GM18505 (cell line): ENCODE data around the gene ANKRD23.

ENCODE experiments used
- ATAC-seq: cut with Tn5 transposase; IDR thresholded peaks from one replicate; pipeline ENCODE4 v1.9.1; 2021; ENCODE audit not compliant: unreplicated experiment
- POLR2A ChIP-seq: IDR thresholded peaks from 4 replicates; pipeline ENCODE4 v1.6.1; 2011; ENCODE audit warnings: borderline replicate concordance; ENCODE audit not compliant: insufficient read depth, insufficient read length; ENCODE audit errors: extremely low read depth

Gene ANKRD23

GRCh38 chr2:96788442-96789244, 55.2 kb downstream of the ANKRD23 start:
- no peak for ATAC-seq
- TF ChIP-seq POLR2A = no peak
